ENCODE data around the gene PHF13.

The PHF13 gene

DNA sequence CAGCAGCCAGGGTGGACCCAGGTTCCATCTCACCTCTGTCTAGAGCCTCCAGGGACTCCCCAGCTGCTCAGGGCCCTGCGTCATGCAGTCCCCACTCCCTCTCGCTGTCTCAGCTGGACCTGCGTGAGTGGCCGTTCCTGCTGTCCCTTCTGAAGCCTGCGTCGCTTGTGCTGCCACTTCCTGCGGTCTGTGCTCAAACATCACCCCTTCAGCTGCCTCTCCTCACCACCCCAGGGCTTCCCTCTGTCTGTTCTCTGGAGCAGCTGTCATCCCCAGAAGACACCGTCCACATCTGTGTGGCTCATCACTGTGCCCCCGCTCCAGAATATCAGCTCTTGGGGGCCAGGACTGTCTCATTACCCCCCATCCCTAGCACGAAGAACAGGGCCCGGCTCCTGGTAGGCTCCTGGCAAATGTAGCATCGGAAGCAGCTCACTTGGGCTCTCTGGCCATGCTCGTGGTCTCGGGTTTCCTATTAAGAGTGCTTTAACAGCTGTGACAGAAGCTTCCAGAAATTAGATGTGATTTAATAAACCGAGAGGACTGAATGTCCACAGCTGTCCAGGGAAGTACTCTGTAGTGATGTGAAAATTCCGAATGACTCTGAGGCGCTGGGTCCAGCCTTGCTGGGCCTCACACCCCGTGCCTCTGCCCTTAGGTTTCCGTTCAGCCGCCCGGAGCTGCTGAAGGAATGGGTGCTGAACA, 14.5 kb downstream of the PHF13 start:
- Histone ChIP-seq H3K4me3 (replicated peaks; ENCODE audit: low read depth, low read length) (no peak overlapping the region), H3K27me3 (replicated peaks; ENCODE audit: control insufficient read depth, insufficient read depth, low read length) (no peaks in the 10 kb centered on the region), H3K36me3 (ENCODE audit: control insufficient read depth, insufficient read depth, low read length) (peaks cover 11% of the 10 kb centered on the region)
- DNase-seq (ENCODE audit: extremely low read depth, insufficient read length) = no peak
- TF ChIP-seq, protein P1, sequence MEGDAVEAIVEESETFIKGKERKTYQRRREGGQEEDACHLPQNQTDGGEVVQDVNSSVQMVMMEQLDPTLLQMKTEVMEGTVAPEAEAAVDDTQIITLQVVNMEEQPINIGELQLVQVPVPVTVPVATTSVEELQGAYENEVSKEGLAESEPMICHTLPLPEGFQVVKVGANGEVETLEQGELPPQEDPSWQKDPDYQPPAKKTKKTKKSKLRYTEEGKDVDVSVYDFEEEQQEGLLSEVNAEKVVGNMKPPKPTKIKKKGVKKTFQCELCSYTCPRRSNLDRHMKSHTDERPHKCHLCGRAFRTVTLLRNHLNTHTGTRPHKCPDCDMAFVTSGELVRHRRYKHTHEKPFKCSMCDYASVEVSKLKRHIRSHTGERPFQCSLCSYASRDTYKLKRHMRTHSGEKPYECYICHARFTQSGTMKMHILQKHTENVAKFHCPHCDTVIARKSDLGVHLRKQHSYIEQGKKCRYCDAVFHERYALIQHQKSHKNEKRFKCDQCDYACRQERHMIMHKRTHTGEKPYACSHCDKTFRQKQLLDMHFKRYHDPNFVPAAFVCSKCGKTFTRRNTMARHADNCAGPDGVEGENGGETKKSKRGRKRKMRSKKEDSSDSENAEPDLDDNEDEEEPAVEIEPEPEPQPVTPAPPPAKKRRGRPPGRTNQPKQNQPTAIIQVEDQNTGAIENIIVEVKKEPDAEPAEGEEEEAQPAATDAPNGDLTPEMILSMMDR (IDR thresholded peaks at IDR 0.05; ENCODE audit: insufficient read depth, low read length, poor library complexity, severe bottlenecking) = no peak

DNA sequence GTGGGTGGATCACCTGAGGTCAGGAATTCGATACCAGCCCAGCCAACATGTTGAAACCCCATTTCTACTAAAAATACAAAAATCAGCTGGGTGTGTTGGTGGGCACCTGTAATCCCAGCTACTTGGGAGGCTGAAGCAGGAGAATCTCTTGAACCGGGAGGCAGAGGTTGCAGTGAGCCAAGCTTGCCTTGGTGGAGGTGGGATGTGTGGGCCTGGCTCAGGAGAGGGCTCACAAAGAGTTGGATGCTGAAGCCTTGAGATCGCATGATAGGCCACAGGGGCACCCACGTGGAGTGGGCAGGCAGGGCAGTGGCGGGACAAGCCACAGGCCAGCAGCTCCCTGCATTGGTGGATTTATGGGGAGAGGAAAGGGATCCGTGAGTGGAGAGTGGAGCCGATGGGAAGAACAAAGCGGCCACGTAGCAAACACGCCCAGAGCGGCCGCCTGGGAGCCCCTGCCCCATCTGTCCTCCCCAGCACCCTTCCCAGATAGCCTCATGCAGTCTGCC, 15.5 kb downstream of the PHF13 start:
- no peak overlapping the region for H3K4me3 ChIP-seq (replicated peaks; ENCODE audit: low read depth, low read length)
- TF ChIP-seq, protein P1 (IDR thresholded peaks at IDR 0.05; ENCODE audit: insufficient read depth, low read length, poor library complexity, severe bottlenecking) = no peak
- no peak for DNase-seq (ENCODE audit: extremely low read depth, insufficient read length)
- peaks cover 14% of the 10 kb centered on the region for H3K36me3 ChIP-seq (ENCODE audit: control insufficient read depth, insufficient read depth, low read length)
- no peaks in the 10 kb centered on the region for H3K27me3 ChIP-seq (replicated peaks; ENCODE audit: control insufficient read depth, insufficient read depth, low read length)

DNA sequence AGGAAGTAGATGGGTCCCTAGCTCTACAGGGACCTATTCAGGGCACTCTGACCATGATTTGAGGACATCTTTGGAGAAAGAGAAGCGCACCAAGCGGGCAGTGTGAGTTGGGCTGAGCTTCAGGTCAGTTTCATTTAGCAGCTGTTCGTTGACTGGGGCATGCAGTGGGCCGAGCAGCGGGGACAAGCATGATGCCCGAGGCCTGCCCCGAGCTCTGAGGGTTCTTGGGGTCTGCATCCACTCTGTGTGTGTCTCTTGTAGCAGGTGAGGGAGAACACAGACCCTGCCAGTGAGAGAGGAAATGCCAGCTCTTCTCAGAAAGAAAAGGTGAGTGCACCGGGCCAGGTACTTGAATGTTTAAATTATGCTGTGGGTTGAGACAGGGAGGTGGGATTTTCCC, 16.5 kb downstream of the PHF13 start:
- no peak overlapping the region for H3K4me3 ChIP-seq (replicated peaks; ENCODE audit: low read depth, low read length)
- H3K36me3 ChIP-seq (ENCODE audit: control insufficient read depth, insufficient read depth, low read length) = peaks cover 21% of the 10 kb centered on the region
- TF ChIP-seq, protein P1 (IDR thresholded peaks at IDR 0.05; ENCODE audit: insufficient read depth, low read length, poor library complexity, severe bottlenecking) = no peak
- no peak for DNase-seq (ENCODE audit: extremely low read depth, insufficient read length)
- no peaks in the 10 kb centered on the region for H3K27me3 ChIP-seq (replicated peaks; ENCODE audit: control insufficient read depth, insufficient read depth, low read length)

DNA sequence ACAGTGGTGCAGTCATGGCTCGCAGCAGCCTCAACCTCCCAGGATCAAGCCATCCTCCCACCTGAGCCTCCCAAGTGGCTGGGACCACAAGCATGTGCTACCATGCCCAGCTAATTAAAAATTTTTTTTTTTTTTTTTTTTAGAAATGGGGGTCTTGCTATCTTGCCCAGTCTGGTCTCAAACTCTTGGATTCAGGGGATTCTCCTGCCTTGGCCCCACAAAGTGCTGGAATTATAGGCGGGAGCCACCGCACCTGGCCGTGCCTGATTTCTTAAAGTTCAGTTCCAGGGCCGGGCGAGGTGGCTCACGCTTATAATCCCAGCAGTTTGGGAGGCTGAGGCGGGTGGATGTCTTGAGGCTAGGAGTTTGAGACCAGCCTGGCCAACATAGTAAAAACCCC, 17.5 kb downstream of the PHF13 start:
- Histone ChIP-seq H3K4me3 (replicated peaks; ENCODE audit: low read depth, low read length) (no peak overlapping the region), H3K36me3 (ENCODE audit: control insufficient read depth, insufficient read depth, low read length) (peaks cover 28% of the 10 kb centered on the region), H3K27me3 (replicated peaks; ENCODE audit: control insufficient read depth, insufficient read depth, low read length) (no peaks in the 10 kb centered on the region)
- no peak for DNase-seq (ENCODE audit: extremely low read depth, insufficient read length)
- TF ChIP-seq, protein P1 (IDR thresholded peaks at IDR 0.05; ENCODE audit: insufficient read depth, low read length, poor library complexity, severe bottlenecking) = no peak

DNA sequence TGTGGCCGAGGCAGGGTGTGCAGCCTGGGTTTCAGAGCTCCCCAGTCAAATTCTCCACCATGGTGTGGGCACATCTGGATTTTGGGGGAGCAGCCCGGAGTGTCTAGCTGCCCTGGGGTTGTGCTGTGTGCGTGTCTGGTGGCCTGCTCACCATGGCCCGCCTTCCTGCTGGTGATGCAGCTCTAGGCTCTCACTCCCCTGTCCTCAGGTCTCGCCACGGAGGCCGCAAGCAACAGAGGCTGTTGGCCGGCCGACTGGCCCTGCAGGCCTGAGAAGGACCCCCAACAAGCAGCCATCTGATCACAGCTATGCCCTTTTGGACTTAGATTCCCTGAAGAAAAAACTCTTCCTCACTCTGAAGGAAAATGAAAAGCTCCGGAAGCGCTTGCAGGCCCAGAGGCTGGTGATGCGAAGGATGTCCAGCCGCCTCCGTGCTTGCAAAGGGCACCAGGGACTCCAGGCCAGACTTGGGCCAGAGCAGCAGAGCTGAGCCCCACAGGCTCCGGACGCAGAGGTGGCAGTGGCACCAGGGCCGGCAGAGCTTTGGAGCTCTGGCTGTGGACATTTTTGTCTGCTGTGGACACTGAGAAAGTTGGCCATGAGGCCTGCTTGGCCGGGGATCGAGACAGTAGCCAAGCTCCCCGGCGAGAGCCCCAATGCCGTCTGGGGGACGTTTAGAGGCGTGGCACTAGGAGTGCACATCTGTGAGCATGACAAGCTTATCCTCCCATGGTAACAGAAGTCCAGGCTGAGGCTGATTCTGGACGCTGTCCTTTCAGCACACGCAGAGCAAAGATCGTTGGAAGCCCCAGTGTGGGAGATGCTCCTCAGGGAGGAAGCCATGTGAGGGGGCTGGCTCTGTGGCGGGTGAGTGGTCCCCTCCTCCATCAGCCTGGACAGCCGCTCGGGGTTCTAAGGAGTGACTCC, 19.3 kb downstream of the PHF13 start:
- no peak overlapping the region for H3K4me3 ChIP-seq (replicated peaks; ENCODE audit: low read depth, low read length)
- TF ChIP-seq, protein P1 (IDR thresholded peaks at IDR 0.05; ENCODE audit: insufficient read depth, low read length, poor library complexity, severe bottlenecking) = no peak
- no peaks in the 10 kb centered on the region for H3K27me3 ChIP-seq (replicated peaks; ENCODE audit: control insufficient read depth, insufficient read depth, low read length)
- DNase-seq (ENCODE audit: extremely low read depth, insufficient read length) = no peak
- peaks cover 34% of the 10 kb centered on the region for H3K36me3 ChIP-seq (ENCODE audit: control insufficient read depth, insufficient read depth, low read length)
